GM19452 (cell line): ENCODE results near the gene WNT1.
A peak's percentile ranks its signal among the peaks of the same experiment; 100 is the strongest.

Source experiments
- ATAC-seq: cut with Tn5 transposase; IDR thresholded peaks from one replicate; pipeline ENCODE4 v1.9.1; 2021; ENCODE audit not compliant: unreplicated experiment

Gene WNT1

GRCh38 chr12:48998497-48999353, 20.6 kb downstream of the WNT1 start:
- peak; percentile 23 for ATAC-seq

DNA sequence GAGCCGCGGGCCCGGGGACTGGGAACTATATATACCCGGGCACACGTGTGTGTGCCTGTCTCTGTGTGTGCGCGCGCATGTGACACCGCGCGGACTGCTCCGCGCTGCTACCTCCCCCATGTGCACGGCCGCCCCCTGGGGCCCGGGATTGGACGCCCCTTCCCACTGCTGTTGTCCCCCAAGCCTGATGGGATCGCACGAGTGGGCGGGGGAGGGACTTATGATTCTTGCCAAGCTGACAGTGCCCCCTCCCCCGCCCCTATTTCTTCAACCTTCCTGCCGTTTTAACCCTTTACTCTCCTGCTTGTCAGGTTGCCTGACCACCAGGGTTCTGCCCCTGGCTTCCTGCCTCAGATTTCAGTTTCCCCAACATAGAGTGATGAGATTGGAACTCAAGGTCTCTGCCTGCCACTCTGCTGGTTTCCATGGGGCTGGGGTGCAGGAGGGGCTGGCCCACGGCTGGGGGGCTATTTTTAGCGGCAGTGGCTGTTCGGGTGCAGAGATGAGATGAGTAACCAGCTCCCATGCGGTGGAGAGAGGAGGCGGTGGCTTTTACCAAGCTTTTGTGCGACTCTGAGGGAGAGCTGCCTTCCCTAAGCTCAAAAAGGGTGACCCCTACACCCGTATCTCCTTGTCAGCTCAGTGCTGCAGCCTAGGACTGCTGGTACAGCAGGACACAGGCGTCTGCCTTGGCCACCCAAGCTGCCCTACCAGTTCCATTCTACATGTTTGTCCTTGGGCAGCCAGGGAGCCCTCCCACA, 21.4 kb downstream of the WNT1 start, which contains the start of gene DDN:
Gene DDN, minus strand, starts transcription at position 5 of the 761 bp plus-strand sequence. CDS start 88 bp downstream, outside the sequence.
- peak; percentile 41 for ATAC-seq

DNA sequence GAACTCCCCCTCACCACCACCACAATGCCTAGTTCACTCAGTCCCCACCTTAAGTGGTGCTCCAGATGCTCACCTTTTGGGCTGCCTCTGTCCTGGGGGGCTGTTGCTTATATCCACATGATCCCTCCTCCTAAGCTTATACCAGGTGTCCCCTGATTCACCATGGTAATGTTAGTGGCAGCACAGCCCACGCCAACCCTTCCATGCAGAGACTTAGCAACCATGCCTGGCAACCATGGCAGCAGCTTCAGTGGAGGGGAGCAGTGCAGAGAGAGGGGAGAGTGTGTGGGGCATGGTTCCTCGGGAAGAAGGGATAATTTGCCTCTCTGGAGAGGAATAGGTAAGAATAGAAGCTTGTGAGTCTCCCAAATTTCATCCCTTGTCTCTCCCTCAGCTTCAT, 22.2 kb downstream of the WNT1 start:
- no peak for ATAC-seq

GRCh38 chr12:49008943-49009342, 30.8 kb downstream of the WNT1 start:
- no peak for ATAC-seq

DNA sequence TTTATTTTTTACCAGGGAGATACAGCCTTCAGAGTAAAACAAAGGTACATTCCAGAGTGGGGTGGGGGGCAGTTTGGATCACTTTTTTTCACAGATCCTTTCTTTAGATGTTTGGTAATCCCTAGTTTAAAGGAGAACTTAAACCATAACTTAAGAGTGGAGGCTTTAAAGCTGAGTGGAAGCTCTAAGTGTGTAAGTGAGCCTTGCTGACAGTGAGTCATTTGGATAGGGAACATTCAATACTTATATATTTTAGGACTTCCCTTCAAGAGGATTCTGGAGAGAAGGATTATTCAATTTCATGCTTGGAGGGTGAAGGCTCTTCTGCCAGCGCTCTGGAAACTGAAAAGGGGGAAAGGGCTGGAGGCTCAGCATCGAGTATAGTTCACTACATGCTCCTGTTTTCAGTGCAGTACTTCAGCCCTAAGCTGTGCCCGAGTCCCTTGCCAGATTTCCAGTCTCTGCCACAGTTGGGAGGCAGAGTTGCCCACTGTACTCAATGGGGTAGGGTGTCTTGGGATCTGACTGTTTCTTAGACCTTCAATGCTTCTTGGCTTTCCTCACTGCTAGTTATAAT, 32.1 kb downstream of the WNT1 start:
- no peak for ATAC-seq

DNA sequence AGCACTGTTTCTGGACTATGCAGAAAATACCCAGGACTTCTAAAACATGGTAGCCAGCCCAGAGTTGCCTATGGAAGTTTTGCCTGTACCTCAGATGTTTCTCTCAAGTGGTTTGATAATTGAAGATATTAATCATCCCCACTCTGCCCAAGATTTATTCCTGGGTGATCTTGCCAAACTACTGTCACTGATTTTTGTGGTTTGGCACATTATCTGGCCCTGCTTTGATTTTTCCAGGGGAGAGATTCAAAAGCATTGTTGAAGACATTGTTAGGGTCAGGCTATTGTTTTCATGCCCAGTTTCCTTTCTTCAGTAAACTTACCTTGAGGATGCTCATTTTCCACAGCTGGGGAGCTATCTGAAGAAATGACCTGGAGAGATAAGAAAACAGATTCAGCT, 34.6 kb downstream of the WNT1 start:
- no peak for ATAC-seq

GRCh38 chr12:49013428-49013827, 35.3 kb downstream of the WNT1 start:
- no peak for ATAC-seq

DNA sequence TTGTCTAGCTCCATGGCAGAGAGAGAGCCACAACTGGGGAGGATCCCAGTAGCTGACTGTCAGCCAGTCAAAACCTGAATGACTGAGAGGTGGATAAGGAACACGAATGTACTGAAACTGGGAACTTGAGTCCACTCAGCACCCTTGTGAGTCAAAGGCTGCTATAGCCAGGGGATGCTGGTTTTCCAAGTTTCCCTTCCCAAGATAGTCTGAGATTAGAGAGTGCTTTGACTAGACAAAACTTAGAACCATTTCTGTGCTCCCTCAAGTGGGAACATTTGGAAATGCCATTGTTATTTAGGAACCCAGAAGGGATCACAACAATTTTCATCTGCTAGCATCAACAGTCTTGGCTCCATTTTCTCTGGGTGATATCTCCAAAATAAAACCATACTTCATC, 36.4 kb downstream of the WNT1 start:
- ATAC-seq = no peak

GRCh38 chr12:49015196-49015595, 37.1 kb downstream of the WNT1 start:
- ATAC-seq = no peak

- ATAC-seq = no peak
These were observed 39.8 kb downstream of the WNT1 start for GRCh38 chr12:49017891-49018260.

DNA sequence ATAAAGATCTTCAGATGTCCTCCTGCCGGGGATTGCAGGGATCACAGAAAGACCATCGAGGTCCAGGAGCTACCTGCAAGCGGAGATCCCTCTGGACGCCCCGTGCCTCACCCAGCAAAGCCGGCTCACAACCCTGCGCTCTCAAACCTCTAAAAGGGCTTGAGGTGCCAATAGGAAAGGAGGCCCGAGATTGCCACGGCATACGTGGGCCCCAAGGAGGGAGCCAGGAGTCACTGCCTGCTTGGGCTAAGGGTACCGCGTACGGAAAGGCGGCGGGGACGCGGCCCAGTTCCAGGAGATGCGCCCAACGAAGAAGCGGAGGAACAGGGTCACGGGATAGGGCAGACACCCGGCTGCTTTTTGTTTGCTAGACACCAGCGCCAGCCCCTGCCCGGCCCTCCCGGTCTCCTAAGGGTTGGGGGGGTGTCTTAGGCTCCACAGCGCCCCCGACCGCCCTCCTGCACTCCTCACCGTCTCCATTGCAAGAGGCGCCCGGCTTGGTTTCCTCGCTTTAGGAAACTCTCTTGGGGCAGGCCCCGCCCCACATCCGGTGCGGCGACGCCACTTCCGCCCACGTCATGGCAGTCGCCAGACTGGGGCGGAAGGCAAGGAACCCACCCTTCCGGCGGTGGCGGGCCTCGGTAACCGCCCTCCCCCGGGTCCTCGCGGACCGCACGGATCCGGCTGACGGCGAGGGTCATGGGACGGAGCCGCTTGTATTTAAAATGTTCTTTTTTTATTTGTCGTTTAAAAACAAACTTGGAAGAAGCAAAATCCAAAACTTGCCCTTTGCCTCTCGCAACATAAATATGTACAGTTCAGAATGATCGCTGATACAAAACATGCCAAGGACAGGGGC, 40.4 kb downstream of the WNT1 start, which contains the start of gene PRKAG1:
Gene PRKAG1, minus strand, starts transcription at position 516 of the 859 bp plus-strand sequence. Its CDS starts 36 bp downstream, at position 480.
- peak; percentile 94 for ATAC-seq

GRCh38 chr12:49019120-49019430, 41.0 kb downstream of the WNT1 start:
- ATAC-seq = peak; percentile 14

DNA sequence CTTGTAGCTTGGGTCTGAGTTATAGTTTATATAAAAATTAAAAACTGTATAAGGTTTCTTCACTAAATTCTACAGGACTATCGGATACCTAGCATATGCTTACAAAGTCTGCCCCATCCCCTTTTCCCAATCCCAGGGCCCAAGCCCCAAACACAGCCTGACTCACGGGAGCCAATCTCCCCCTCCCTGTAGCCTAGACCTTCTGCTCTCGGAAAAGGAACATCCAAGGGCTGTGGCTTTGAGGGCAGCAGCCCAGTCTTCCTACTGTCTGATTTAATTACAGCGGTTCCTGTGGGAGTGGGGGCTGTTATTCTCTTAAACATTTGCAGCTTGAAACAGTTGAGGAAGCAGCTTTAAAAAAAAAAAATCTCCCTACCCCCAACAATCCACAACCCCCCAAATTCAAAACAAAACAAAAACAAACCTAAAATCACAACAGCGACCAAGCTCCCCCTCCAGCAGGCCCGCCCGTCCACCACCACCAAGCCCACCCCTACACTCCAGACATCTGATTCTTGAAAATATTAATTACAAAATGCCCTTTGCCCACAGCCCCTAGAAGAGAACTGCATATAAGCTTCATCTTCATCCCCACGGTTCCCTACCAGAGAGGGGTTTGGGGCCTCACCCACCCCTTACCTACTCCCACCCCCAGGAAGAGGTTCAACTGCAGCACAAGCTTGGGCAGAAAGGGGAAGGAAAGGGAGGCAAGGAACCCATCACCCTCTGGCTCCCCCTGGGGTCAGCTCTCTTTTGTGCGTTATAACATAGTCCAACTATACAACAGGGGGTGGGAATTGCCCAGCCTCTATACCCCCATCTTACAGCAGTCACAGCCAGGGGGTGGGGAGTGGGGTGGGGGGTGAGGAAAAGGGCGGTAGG, 41.6 kb downstream of the WNT1 start:
- ATAC-seq = no peak

GRCh38 chr12:49020441-49020840, 42.3 kb downstream of the WNT1 start:
- ATAC-seq = no peak

- no peak for ATAC-seq
These were observed 43.3 kb downstream of the WNT1 start for GRCh38 chr12:49021292-49021915.

DNA sequence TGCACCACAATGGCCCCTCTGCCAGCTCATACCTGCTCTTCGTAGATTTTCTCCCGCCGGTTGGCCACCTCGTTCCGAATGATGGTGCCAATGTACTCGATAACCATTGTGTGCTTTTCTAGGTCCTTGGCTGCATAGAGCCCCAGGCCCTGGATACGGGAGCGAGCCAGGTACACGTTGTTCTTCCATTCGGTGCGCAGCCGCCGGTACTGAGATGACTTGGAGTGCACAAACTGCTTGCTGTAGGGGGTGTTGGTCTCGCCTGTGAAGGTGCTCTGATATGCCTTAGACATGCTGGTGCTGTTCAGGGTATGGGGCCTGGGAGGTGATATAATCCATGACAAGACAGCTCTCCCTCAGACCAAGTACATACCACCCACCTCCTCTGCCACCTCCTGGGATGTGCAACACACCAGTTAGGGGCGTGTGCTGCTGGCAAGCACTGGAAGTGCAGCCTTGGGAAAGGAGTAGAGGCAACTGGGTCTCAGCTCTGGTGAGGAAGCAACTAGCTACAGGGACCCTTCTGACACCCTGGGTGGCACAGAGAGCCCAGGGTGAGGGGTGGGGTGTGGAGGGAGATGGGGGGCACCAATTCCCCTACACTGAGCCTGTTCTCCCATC, 44.5 kb downstream of the WNT1 start:
- ATAC-seq = no peak

DNA sequence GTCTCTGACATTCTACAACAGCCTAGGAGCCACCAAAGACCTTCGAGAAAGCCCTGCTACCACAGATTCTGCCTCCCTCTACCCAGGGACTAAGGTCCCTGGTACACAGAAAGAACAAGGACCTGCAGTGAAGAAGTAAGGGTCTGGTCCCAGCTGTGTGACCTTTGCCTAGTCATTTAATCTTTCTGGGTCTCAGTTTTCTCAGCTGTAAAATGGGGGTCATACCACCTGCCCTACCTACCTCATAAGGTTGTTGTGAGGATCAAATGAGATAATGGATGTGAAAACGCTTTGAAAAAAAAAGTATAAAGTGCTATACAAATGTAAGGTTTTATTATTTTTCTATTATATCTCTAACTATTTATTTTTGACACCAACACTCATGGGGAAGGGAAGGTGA, 45.7 kb downstream of the WNT1 start:
- no peak for ATAC-seq

GRCh38 chr12:49024543-49024942, 46.4 kb downstream of the WNT1 start:
- ATAC-seq = no peak

GRCh38 chr12:49025463-49025862, 47.3 kb downstream of the WNT1 start:
- no peak for ATAC-seq
